ENCODE results near the gene SLC19A1.

Gene SLC19A1

GRCh38 chr21:45574691-45575090 lies 32.5 kb upstream of the SLC19A1 start:
- ChIA-PET POLR2A (no interaction called here), CTCF (interaction anchor here (1.2 to 3.0 kb wide), 3 partner anchors 10 to 23 kb away, joined by 4 to 18 read pairs (median 10); no protein-coding TSS in a partner anchor)
- no peak for TF ChIP-seq CTCF (IDR thresholded peaks at IDR 0.05; ENCODE audit: insufficient read depth, low read length, missing control alignments)
- DNase-seq (ENCODE audit: low read depth, low spot score), result no peak
- H3K4me3 ChIP-seq (ENCODE audit: low read depth, low read length), result no peak overlapping the region

DNA sequence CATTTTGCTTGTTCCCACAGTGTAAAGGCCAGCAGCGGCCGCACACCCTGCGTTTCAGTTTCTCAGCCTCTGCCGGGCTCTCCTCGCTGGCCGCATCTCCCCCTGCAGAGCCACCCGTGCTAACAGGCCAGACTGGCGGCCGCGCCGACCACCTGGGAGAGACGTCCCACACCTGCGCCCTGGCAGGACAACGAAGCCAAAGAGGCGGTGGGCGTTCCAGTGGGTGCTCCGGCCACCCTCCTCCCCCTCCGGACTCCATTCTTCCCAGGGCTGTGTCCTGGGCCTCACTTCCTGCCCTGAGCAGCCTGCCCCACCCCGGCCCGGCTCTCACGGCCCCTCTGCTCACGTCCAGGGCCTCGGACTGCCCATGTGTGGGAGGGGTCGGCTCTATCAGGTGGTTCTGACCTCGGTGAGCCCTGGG lies 31.9 kb upstream of the SLC19A1 start:
- TF ChIP-seq CTCF (IDR thresholded peaks at IDR 0.05; ENCODE audit: insufficient read depth, low read length, missing control alignments), result no peak
- POLR2A ChIA-PET, result no interaction called here
- CTCF ChIA-PET, result interaction anchor here (1.2 to 3.0 kb wide), 3 partner anchors 11 to 23 kb away, joined by 4 to 18 read pairs (median 10); no protein-coding TSS in a partner anchor
- DNase-seq (ENCODE audit: low read depth, low spot score), result no peak
- H3K4me3 ChIP-seq (ENCODE audit: low read depth, low read length), result no peak overlapping the region

- ChIA-PET CTCF (interaction anchor here (7.2 kb wide), 1 partner anchor 17 kb away, joined by 57 read pairs; no protein-coding TSS in a partner anchor), POLR2A (no interaction called here)
- no peak for TF ChIP-seq CTCF (IDR thresholded peaks at IDR 0.05; ENCODE audit: insufficient read depth, low read length, missing control alignments)
Measured at GRCh38 chr21:45573452-45574035, 31.3 kb upstream of the SLC19A1 start.

GRCh38 chr21:45572783-45573451 lies 30.7 kb upstream of the SLC19A1 start:
- CTCF ChIA-PET, result interaction anchor here (0.7 to 7.2 kb wide), 4 partner anchors 8 to 23 kb away, joined by 3 to 57 read pairs (median 3); no protein-coding TSS in a partner anchor
- POLR2A ChIA-PET, result no interaction called here
- no peak for TF ChIP-seq CTCF (IDR thresholded peaks at IDR 0.05; ENCODE audit: insufficient read depth, low read length, missing control alignments)
- no peak for DNase-seq (ENCODE audit: low read depth, low spot score)
- no peak overlapping the region for H3K4me3 ChIP-seq (ENCODE audit: low read depth, low read length)

More at GRCh38 chr21:45573452-45574035, 31.3 kb upstream of the SLC19A1 start:
- DNase-seq (ENCODE audit: low read depth, low spot score), result no peak
- H3K4me3 ChIP-seq (ENCODE audit: low read depth, low read length), result no peak overlapping the region

DNA sequence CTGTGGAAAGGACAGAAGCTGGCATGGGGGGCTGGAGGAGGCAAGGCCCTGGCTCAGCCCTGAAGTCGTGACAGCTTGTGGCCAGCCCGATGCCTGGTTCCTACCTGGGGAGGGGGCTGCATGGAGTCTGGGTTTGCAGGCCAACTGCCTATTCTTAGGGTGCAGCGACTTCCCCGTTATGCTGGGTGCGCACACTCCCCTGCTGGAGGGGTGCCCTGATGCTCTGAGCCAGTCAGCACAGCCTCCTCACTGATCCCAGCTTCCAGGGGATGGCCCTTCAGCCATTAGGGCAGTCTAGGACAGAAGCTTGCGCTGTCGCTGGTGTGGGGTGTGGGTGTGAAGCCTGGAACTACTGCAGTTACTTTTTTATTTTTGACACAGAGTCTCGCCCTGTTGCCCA lies 30.0 kb upstream of the SLC19A1 start:
- DNase-seq (ENCODE audit: low read depth, low spot score), result no peak
- no peak overlapping the region for H3K4me3 ChIP-seq (ENCODE audit: low read depth, low read length)
- TF ChIP-seq CTCF (IDR thresholded peaks at IDR 0.05; ENCODE audit: insufficient read depth, low read length, missing control alignments), result no peak
- POLR2A ChIA-PET, result no interaction called here
- CTCF ChIA-PET, result interaction anchor here (0.7 to 7.2 kb wide), 4 partner anchors 9 to 24 kb away, joined by 3 to 57 read pairs (median 3); no protein-coding TSS in a partner anchor

GRCh38 chr21:45571641-45572040 lies 29.4 kb upstream of the SLC19A1 start:
- TF ChIP-seq CTCF (IDR thresholded peaks at IDR 0.05; ENCODE audit: insufficient read depth, low read length, missing control alignments), result no peak
- no peak overlapping the region for H3K4me3 ChIP-seq (ENCODE audit: low read depth, low read length)
- DNase-seq (ENCODE audit: low read depth, low spot score), result no peak
- CTCF ChIA-PET, result interaction anchor here (0.8 to 7.2 kb wide), 3 partner anchors 15 to 24 kb away, joined by 3 to 57 read pairs (median 3); no protein-coding TSS in a partner anchor
- POLR2A ChIA-PET, result no interaction called here

Data from AG04449 (cell line).